HUES48 (cell line): ENCODE measurements around the gene COPS8.

Experiments used
- H3K27ac ChIP-seq: one replicate; pipeline ENCODE4 v1.7.0; 2013; ENCODE audit warnings: low read depth, low read length, inconsistent platforms
- H3K27me3 ChIP-seq: 2 replicates; pipeline ENCODE4 v1.6.1; 2013; ENCODE audit warnings: mild to moderate bottlenecking, low read length; ENCODE audit not compliant: control insufficient read depth, insufficient read depth
- H3K36me3 ChIP-seq: 2 replicates; pipeline ENCODE4 v1.6.1; 2013; ENCODE audit warnings: low read length; ENCODE audit not compliant: control insufficient read depth, insufficient read depth
- H3K4me1 ChIP-seq: 2 replicates; pipeline ENCODE4 v1.6.1; 2013; ENCODE audit warnings: mild to moderate bottlenecking, low read length; ENCODE audit not compliant: control insufficient read depth, insufficient read depth
- H3K4me3 ChIP-seq: 2 replicates; pipeline ENCODE4 v1.5.1; 2013; ENCODE audit warnings: mild to moderate bottlenecking, low read depth, low read length
- H3K9ac ChIP-seq: 2 replicates; pipeline ENCODE4 v1.6.1; 2013; ENCODE audit warnings: mild to moderate bottlenecking, low read depth, low read length, moderate library complexity
- H3K9me3 ChIP-seq: 2 replicates; pipeline ENCODE4 v1.6.1; 2013; ENCODE audit warnings: low read length; ENCODE audit not compliant: control insufficient read depth, insufficient read depth

COPS8 gene

GRCh38 chr2:237090906-237091305 is 5.2 kb downstream of the COPS8 start:
- Histone ChIP-seq H3K27ac (no peak overlapping the region), H3K36me3 (peaks cover 71% of the 10 kb centered on the region), H3K9ac (no peak overlapping the region), H3K4me3 (no peak overlapping the region), H3K27me3 (no peaks in the 10 kb centered on the region), H3K9me3 (no peaks in the 10 kb centered on the region), H3K4me1 (0 out of 2 replicates have a peak, but pooled peaks cover 3% of the 10 kb centered on the region)

- no peak overlapping the region for H3K4me3 ChIP-seq
- H3K9me3 ChIP-seq = no peaks in the 10 kb centered on the region
- H3K36me3 ChIP-seq = peaks cover 81% of the 10 kb centered on the region
- H3K27me3 ChIP-seq = no peaks in the 10 kb centered on the region
- H3K27ac ChIP-seq = no peak overlapping the region
- H3K4me1 ChIP-seq = no peaks in the 10 kb centered on the region
- H3K9ac ChIP-seq = no peak overlapping the region
These were observed 6.2 kb downstream of the COPS8 start for GRCh38 chr2:237091779-237092436.

DNA sequence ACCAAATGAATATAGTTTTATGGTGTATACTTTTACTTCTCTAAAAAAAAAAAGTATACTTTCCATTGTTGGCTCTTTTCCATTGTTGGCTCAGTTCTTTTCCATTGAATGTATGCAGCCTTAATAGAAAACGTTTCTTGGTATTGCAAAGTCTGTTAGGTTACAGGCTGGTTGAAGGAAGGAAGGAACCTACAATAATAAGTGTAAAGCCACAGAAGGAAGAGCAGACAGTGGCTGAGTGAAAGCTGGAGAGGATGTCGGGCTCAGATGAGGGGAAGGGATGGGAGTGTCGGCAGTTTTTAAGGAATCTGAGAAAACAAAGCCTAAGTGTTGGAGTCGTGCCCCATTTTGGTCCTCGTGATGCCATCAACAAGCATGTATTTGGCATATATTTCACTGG is 6.8 kb downstream of the COPS8 start:
- Histone ChIP-seq H3K4me3 (no peak overlapping the region), H3K36me3 (peaks cover 87% of the 10 kb centered on the region), H3K27ac (no peak overlapping the region), H3K27me3 (no peaks in the 10 kb centered on the region), H3K9me3 (no peaks in the 10 kb centered on the region), H3K4me1 (no peaks in the 10 kb centered on the region), H3K9ac (no peak overlapping the region)

- no peak overlapping the region for H3K27ac ChIP-seq
- H3K27me3 ChIP-seq = no peaks in the 10 kb centered on the region
- H3K9me3 ChIP-seq = no peaks in the 10 kb centered on the region
- no peak overlapping the region for H3K4me3 ChIP-seq
- no peaks in the 10 kb centered on the region for H3K4me1 ChIP-seq
- peaks cover 89% of the 10 kb centered on the region for H3K36me3 ChIP-seq
- no peak overlapping the region for H3K9ac ChIP-seq
These were observed 7.5 kb downstream of the COPS8 start for GRCh38 chr2:237092920-237093781.

DNA sequence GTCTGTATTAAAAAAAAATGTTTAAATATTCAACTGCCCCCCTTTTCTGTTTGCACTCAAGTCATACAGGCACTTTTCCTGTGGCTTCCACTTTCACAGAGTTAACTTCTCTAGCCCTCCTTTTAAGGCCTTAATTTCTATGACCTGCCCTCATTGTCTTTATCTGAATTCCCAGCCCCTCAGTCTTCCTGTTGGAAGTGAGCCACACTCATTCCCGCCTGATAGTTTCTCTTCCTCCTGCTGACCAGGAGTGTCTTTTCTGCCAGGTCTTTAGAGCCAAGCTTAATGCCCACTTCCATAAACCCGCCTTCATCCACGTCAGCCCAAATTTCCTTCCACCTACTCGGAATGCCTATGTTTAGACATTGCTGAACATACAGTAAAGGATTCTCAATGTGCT is 10.5 kb downstream of the COPS8 start:
- H3K9ac ChIP-seq = no peak overlapping the region
- peaks cover 82% of the 10 kb centered on the region for H3K36me3 ChIP-seq
- no peaks in the 10 kb centered on the region for H3K27me3 ChIP-seq
- no peaks in the 10 kb centered on the region for H3K9me3 ChIP-seq
- peaks cover 7% of the 10 kb centered on the region for H3K4me1 ChIP-seq
- H3K27ac ChIP-seq = no peak overlapping the region
- no peak overlapping the region for H3K4me3 ChIP-seq

DNA sequence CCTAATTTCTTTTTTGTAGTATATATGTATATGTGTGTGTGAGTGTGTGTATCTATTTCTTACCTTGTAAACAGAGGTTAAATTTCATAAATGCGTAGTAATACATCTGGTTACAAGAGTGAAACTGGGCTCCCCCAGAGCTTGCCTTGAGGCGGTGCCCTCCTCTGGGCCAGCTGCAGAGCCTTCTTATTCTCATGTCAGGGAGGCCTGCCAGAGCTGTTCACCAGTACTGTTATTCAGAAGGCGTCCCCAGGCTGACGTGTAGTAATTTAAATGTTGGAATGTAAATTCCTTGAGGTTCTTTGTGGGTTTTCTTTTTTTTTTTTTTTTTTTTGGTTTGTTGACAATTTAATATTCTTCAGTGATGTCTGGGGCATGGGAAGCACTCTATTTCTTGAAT is 11.2 kb downstream of the COPS8 start:
- peaks cover 14% of the 10 kb centered on the region for H3K4me1 ChIP-seq
- no peak overlapping the region for H3K4me3 ChIP-seq
- H3K27me3 ChIP-seq = no peaks in the 10 kb centered on the region
- H3K9me3 ChIP-seq = no peaks in the 10 kb centered on the region
- no peak overlapping the region for H3K27ac ChIP-seq
- H3K9ac ChIP-seq = no peak overlapping the region
- peaks cover 76% of the 10 kb centered on the region for H3K36me3 ChIP-seq

- H3K27me3 ChIP-seq = no peaks in the 10 kb centered on the region
- peaks cover 71% of the 10 kb centered on the region for H3K36me3 ChIP-seq
- H3K9ac ChIP-seq = no peak overlapping the region
- H3K4me1 ChIP-seq = peaks cover 19% of the 10 kb centered on the region
- H3K9me3 ChIP-seq = no peaks in the 10 kb centered on the region
- no peak overlapping the region for H3K4me3 ChIP-seq
- H3K27ac ChIP-seq = no peak overlapping the region
These were observed 11.7 kb downstream of the COPS8 start for GRCh38 chr2:237097326-237097910.

DNA sequence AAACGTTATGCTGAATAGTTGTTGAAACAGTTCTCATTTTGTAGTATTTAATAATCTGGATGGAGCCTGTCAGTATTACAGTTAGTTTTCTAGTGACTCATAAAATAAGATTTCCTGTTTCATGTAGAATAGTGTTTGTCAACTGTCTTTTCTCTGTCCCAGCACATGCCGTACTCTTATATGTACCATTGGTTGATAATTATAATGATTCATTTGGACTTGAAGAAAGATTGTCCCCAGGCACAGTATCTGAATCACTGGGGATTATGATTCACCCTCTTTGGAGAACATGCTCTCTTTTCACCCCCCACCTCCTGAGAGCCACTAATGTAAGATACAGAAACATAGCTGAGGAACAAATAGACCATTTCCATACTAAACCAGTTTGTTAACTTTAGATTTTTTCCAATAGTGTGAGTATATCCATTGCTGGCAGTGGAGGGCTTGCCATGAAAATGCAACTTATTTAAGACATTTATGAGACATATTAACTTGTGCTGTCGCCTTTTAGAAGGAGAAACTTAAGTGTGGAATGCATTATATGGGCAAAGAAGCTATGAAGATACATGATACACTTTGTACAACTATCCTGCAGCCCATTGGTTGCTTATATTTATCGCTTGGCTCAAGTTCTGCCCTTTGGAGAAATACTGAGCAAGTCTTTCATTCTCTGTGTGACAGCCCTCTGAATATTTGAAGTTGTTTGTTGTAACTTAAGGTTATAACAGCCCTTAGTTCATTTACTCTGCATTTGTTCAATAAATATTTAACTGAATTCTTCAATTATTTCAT is 12.4 kb downstream of the COPS8 start:
- H3K27me3 ChIP-seq = no peaks in the 10 kb centered on the region
- H3K27ac ChIP-seq = no peak overlapping the region
- no peak overlapping the region for H3K4me3 ChIP-seq
- no peaks in the 10 kb centered on the region for H3K9me3 ChIP-seq
- peaks cover 21% of the 10 kb centered on the region for H3K4me1 ChIP-seq
- H3K36me3 ChIP-seq = peaks cover 75% of the 10 kb centered on the region
- no peak overlapping the region for H3K9ac ChIP-seq

- Histone ChIP-seq H3K9me3 (no peaks in the 10 kb centered on the region), H3K36me3 (peaks cover 62% of the 10 kb centered on the region), H3K4me3 (no peak overlapping the region), H3K27ac (no peak overlapping the region), H3K4me1 (peaks cover 21% of the 10 kb centered on the region), H3K27me3 (no peaks in the 10 kb centered on the region), H3K9ac (no peak overlapping the region)
These were observed 14.1 kb downstream of the COPS8 start for GRCh38 chr2:237099804-237100203.

- H3K36me3 ChIP-seq = peaks cover 46% of the 10 kb centered on the region
- H3K4me3 ChIP-seq = peak overlapping the region; percentile 21; the same call in 1 of the 2 replicates
These were observed 15.7 kb downstream of the COPS8 start for GRCh38 chr2:237101118-237101979.

More at GRCh38 chr2:237101118-237101979, 15.7 kb downstream of the COPS8 start:
- H3K9me3 ChIP-seq = no peaks in the 10 kb centered on the region
- peaks cover 21% of the 10 kb centered on the region for H3K4me1 ChIP-seq
- no peaks in the 10 kb centered on the region for H3K27me3 ChIP-seq
- no peak overlapping the region for H3K9ac ChIP-seq
- H3K27ac ChIP-seq = peak overlapping the region; percentile 89
